ENCODE data around the gene GUSB.

Gene GUSB

DNA sequence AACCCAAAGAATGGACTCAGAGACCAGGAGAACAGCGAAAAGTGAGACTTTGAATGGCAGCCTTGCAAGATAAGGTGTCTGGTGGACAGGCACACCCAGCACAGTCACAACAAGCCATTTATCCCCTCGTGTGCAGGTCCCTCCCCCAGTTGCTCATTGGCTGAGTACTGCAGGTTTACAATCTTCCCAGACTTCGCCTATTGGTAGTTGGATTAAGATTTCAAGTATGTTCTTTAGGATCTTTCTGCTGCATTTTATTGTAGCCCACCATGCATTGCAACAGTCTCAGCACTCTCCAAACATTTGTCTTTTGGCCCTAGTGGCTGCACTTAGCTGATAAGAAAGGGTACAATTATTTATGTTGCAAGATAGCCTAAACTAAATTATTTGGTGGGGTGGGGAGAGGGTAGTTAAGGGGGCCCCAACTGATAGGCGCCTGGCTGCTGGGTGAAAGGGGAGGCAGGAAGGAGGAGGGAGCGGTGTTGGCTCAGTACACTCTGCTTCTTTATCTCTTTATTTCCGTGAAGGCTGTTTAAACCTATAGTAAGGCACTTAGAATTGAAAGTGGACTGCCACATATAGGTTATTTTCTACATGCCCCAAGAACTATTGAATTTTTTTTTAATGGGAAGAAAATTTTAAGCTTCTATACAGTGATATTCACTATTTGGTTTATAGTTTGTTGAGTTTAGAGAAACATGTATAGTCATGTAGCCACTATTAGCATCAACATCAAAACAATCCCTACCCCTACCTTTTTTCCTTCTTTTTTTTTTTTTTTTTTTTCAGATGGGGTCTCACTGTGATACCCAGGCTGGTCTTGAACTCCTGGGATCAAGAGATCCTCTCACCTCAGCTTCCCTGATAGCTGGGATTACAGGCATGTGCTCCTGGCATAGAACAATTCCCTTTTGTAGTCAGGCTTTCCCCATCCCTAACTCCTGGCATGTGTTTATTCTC lies 54.2 kb downstream of the GUSB start:
- no peak for DNase-seq

DNA sequence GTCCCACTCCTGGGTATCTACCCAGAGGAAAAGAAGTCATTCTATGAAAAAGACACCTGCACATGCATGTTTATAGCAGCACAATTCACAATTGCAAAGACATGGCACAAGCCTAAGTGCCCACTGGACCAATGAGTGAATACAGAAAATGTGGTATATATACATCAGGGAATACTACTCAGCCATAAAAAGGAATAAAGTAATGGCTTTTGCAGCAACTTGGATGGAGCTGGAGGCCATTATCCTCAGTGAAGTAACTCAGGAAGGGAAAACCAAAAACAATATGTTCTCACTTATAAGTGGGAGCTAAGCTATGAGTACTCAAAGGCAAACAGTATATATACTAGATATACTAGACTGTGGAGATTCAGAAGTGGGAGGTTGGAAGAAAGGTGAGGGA lies 55.4 kb downstream of the GUSB start:
- DNase-seq: no peak

DNA sequence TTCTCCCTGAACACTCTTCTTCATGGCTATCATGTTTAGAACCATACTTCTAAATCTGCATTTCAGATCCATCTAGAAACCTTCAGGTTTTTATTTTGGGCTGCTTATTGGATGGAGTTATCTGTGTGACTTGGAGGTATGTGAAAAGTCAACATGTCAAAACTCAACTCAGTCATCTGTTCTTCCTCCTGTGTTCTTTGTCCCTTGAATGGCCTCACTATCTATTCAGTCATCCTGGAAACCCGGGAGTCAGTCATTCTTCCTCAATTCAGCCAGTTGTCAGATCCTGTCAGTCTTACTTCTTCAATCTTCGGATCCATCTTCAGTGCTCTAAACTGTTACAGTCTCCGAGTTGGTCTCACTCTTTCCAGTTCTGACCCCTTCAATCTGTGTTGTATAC lies 57.0 kb downstream of the GUSB start:
- no peak for DNase-seq

DNA sequence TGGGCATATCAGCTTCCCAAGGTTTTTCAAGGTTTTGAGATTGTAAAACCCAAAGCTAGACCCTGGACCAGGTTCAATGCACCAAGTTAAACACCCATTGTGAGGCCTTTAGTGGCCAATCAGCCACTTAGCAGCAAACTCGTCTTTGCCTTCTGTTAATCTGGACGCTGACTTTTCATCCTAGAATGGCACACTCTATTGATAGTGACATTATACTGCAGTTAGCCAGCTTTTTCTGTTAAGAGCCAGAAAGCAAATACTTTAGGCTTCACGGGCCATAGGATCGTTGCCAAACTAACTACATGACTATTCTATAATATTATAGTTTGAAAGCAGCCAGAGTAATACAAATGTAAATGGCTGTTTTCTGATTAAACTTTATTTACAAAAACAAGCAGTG lies 57.8 kb downstream of the GUSB start:
- no peak for DNase-seq

DNA sequence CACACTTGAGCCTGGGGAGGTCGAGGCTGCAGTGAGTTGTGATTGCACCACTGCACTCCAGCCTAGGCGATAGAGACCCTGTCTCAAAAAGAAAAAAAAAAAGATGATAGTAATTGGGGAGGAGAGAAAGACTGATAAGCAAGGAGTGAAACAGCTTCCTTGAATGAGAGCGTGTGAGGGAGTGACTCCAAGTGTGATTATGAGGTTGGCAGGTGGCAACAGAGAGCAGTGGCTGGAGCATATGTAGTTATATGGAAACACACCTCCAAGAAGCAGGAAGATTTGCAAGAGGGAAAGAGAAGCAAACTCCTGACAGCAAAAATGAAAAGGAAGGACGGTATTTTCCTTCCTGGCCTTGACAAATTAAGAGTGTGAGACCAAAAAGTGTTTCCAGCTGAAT lies 58.7 kb downstream of the GUSB start:
- DNase-seq: no peak

DNA sequence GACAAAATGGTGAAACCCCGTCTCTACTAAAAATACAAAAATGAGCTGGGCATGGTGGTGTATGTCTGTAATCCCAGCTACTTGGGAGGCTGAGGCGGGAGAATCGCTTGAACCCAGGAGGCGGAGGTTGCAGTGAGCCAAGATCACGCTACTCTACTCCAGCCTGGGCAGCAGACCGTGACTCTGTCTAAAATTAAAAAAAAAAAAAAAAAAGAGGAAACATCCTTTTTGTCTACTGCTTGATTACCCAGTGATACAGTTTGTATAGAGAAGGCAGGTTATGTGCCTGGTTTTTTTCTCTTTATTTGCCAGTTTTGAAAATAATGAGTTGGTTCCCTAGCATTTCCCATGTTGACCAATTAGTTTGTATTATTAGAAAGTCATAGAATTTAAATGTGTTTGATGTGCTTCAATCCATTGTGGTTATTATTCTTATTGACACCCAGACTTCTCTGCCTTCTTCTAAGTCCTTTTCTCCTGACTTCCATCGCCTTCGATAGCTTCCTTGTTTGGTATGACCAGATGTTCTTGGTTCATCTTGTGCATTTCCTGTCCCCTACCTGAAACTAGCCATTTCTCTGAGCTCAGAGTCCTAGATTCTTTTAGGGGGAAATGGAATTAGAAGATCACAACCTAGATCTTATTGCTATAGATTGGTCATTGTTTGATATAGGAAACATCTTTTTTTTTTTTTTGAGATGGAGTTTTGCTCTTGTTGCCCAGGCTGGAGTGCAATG lies 65.9 kb downstream of the GUSB start:
- no peak for DNase-seq

DNA sequence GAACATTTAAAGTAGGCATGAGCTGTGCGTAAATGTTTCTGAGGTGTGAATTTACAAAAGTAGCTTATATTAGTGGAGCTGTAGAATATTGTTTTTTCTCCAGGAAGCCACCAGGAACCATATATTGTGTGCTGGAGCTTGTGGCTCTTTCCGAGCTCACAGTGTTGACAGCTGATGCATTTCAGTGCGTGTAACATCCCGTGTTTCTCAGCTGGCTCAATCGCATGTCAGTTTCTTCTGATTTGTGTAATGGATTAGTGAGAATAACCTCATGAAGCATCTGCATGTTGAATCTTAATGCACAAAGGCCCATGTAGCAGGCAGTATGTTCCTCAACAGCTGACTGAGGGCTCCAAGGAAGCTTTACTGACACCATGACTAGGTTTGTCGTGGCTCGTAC lies 69.8 kb downstream of the GUSB start:
- no peak for DNase-seq
